ENCODE measurements around the gene CTXN3. TPM values are rescaled to one million over a fixed set of nuclear protein-coding genes. Genes with fewer than 3 reads are reported as not detected.
"Not testable (repeated sequence)": the region's sequence is repeated elsewhere in the genome, so short reads cannot be mapped to it uniquely, and the experiment has no call there.

The CTXN3 gene
- total RNA-seq, 1 donor from 2014 or later = not detected

DNA sequence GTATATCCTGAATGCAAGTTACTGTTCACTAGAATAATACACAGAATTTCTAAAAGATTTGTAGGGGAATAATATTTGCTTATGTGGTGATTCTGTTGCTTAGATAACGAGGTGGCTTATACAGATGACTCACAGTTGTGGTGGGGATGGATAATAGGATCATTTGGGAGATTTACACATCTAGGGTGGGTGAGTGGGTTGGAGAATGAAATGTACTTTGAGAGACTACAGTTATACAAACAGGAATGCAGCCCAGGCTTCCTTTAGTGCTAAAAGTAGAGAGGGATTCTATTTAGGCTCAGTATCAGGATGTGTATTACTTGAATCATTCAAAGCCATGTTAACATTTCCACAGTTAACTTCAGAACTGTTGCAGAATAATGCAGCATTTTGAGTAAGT lies 1.8 kb downstream of the CTXN3 start:
- DNase-seq (ENCODE audit: low read depth in 2 of 2) = no peak

DNA sequence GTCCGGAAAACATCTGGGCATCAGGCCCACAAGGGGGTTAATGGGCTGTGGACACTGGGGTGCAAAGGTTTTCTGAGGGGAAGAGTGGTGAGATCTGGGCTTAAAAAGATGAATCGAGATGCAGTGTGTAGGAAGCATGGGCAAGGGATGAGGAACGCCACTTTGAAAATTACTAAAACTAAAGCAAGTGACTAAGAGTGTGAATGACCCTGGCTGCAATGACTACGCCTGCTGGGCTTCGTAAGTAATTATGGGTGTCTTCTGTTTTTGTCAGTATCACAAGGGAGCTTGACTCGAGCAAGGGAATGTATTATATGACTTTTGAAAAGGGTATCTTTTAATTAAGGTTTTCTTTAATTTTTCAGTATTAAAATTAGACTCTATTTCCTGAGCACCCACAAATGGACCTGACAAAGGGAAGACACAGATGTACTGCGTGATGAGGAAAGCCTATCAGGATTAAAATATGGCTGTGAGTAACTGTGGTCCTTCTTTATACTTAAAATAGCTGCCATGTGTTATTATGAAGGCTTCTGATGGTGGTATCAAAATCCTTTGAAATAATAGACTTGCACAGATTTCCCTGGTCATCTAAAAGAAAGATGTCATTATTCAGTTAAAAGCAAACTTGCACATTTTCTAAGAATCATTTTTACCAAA lies 4.2 kb downstream of the CTXN3 start:
- no peak for DNase-seq (ENCODE audit: low read depth in 2 of 2)

DNA sequence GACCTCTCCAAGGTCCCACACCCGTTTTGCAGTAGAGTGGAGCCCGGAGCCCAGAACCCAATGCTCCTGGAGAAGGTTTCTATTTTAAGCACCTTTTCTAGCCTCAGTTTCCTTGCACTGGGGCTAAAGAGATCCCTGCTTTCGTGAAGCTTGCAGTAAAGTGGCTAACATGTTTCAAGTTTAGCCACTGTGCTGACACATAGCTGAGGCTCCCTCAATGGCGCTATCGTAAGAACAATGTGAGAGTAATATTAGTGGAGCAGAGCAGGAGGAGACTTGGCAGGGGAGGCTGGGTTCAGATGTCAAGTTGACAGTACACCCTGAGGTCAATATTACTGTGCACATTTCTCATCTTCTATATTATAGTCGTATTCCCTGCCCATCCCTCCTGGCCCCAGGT lies 7.9 kb downstream of the CTXN3 start:
- DNase-seq (ENCODE audit: low read depth in 2 of 2) = no peak

DNA sequence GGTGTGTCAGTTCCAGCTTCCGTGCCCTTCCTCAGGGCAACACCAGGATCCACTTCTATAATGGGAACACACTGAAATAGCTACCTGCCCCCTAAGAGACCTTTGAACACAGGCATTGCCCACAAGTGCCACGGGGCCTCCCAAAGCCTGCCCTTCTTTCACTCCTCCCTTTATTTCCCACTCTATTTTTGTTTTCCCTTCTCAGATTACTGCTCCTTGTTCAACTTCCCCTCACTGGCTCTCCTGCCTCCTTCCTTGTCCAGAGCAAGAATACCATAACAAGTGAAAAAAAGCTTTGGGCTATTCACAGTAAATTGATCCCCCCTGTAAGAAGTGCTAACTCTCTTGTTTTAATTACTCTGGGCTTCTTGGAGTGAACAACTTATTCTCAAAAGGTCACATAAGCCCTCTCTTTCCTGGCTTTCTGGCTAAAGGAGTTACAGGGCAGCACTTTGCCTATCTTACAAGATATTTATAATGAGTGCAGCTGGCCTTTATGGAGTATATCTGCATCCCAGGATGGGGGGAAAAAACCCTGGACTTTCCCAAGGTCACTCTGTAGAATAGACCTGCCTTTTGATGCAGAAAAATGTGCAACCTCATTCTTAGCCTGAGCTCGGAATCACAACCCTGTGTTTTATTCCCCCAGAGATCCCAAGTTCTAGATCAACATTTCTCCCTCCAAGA lies 11.3 kb downstream of the CTXN3 start:
- no peak for DNase-seq (ENCODE audit: low read depth in 2 of 2)

DNA sequence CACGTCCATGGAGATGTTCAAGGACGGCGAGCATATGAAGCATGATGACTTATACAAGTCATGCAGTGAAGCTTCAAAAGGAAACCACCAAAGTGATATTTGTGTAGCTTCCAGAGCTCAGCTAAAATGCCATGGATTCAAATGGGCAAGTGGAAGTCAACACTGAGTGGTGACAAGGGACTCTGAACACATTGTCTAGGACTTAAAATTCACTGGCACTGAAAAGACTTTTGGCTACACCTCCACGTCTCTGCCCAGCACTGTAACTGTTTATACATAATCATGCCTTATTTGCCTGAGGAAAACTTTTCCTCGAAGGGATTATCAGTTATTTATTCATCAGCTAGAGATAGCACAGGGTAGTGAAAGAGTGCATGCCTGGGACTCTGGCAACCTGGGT lies 15.2 kb downstream of the CTXN3 start:
- DNase-seq (ENCODE audit: low read depth in 2 of 2) = no peak

DNA sequence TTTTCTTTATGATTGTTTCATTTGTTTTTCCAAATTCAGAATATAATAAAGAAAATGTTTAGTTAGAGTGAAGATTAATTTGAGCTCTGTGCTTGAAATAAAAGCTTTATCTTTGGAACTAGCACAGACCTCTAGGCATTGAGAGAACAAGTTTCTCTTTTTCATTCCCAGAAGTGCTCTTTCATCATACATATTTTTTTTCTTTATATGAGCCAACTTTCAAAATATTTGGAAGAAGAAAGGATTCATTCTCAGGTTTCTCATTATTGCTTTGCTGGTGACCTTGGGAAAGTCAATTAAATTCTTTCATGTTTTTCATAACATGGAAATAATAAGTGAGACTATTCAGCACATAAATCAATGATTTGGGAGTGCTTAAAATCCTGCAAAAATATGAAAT lies 16.8 kb downstream of the CTXN3 start:
- no peak for DNase-seq (ENCODE audit: low read depth in 2 of 2)

DNA sequence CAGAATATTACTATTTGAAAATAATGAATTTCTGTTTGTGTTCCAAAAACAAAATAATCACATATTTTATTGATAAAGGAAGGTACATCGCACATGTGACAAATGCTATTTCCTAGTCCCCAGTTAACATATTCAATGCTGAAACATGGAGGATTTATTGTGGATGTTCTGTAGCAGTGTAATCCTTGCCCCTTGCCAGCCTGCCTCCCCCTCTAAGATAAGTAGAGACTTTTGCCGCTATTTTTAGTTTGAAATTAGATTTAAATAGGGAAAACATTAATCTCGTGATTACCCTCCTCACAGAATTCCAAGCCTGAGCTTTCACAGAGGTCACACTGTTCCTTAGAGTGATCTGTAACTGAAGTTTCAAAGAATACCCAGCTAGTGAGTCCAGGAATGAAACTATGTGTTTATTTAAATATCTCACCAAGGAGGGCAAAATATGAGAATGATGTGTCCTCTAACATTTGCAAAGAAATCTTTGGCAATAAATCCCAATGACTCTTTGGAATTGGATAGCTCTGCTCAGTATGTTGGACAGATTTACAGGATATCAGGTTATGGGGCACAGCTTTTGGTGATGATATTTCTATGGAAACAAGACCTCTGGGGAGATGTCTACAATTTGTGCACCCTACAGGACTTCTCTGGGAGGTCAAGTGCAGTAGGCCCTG lies 17.3 kb downstream of the CTXN3 start:
- DNase-seq (ENCODE audit: low read depth in 2 of 2) = no peak

DNA sequence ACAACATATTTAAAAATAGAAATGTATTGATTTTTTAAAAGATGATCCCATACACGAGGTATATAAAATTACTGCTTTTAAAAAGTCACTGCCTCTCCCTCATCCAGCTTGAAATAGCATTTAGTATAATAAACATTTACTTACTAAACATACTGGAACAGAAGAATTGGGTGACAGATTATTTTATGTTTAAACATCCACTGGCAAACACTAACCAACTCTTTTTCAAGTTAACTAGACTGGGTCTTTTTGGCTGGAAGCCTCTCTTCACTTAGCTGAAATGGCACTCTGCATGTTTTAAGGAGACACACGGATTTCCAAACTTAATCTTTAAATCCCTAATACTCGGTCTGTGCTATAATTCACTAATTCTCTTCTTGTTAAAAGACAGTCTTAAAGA lies 19.0 kb downstream of the CTXN3 start:
- no peak for DNase-seq (ENCODE audit: low read depth in 2 of 2)

DNA sequence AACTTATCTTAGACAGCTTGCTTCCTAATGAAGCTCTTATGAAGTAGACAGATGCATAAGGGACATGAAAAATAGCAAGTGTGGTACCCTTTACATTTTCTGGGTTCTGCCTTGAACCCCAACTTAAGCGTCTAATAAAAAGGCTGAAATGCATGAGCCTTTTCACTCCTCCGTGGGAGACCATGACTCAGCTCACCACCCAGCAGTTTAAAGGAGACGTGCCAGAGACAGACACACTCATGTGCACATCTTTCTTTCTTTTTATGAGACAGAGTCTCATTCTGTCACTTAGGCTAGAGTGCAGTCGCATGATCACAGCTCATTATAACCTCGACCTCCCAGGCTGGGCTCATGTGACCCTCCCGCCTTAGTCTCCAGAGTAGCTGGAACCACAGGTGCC lies 22.3 kb downstream of the CTXN3 start:
- DNase-seq (ENCODE audit: low read depth in 2 of 2) = no peak

DNA sequence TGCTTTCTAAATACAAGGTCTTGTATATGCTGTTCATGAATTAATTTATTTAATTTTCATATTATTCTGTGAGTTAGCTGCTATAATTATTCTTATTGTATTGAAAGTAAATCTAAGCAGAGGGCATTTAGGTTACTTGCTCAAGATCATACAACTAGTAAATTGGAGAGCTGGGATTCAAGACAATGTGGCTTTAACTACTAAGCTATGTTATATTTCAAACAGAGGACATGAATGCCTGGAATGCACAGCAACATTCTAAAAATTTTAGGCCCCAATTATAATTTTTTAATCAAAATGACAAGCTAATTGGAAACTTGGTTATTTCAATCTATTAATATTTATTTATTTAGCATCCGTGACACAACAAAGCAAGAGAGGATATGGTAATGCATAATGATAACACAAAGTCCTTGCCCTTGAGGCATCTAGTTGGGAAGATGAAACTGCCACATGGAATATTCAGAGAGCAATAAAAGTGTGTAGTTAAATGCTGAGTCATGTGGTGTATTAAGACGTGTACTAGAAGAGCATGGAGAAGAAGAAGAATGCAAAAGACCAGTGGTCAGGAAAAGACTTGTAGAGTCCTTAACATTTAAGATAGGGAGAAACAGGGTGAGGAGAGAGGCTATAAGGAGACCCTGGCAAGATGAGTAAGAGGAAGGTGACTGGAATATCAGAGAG lies 24.4 kb downstream of the CTXN3 start:
- no peak for DNase-seq (ENCODE audit: low read depth in 2 of 2)

DNA sequence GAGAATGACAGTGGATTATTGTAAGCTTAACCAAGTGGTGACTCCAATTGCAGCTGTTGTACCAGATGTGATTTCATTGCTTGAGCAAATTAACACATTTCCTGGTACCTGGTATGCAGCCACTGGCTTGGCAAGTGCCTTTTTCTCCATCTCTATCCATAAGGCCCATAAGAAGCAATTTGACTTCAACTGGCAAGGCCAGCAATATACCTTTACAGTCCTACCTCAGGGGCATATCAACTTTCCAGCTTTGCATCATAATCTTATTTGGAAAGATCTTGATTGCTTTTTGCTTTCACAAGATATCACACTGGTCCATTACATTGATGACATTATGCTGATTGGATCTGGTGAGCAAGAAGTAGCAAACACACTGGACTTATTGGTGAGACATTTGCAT lies 28.1 kb downstream of the CTXN3 start:
- DNase-seq (ENCODE audit: low read depth in 2 of 2) = not testable (repeated sequence)

DNA sequence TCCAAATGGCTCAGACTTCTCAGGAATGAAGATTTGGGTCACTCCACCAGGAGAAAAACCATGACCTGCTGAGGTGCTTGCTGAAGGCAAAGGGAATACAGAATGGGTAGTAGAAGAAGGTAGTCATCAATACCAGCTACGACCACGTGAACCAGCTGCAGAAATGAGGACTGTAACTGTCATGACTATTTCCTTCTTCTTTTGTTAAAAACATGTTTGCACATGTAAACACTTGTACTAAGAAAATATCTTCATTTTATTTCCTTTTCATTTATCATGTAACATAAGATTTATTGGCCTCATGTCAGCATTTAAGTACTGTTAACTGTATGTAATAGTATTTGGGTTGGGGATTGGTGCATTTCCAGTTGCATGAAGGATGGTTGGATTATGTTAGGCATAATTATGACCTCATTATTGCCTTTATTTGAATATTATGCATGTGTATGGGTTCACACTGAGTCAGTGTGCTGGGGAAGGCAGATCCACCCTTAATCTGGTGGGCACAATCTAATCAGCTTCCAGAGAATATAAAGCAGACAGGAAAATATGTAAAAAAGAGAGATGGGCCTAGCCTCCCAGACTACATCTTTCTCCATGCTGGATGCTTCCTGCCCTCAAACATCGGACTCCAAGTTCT lies 30.9 kb downstream of the CTXN3 start:
- DNase-seq (ENCODE audit: low read depth in 2 of 2) = not testable (repeated sequence)

DNA sequence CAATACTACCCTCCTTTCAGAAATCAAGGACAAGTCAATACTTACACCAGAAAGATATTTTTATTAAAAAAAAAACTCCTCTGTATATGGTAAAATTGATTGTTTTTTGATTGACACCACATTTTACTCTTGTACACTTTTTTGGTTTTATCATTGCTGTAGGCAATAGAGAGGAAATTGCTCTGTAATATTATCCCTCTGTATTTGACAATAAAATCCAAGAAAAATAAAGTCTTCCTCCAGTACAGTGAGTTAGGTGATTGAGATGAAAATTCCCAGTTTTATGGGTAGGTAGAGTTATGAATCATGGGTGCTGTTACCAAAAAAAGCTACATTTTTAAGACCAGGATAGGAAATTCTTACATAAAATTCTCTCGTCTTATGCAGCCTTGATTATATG lies 31.7 kb downstream of the CTXN3 start:
- no peak for DNase-seq (ENCODE audit: low read depth in 2 of 2)

DNA sequence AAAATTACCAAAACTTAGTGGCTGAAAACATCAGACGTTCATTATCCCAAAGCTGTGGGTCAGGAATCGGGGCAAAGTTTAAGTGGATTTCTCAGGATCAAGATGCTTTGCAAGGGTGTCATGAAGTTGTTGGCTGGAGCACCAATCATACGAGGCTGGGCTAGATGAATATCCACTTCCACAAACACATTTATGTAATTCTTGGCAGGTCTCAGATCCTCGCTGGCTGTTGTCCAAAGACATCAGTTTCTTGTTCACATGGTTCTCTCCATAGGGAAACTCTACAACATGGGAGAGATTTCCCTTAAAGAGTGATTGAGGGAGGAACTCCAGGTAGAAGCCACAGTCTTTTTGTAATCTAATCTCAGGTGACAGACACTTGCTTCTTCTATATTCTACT lies 34.1 kb downstream of the CTXN3 start:
- peak in 1 of 2 donors; percentile 55 for DNase-seq (ENCODE audit: low read depth in 2 of 2)

DNA sequence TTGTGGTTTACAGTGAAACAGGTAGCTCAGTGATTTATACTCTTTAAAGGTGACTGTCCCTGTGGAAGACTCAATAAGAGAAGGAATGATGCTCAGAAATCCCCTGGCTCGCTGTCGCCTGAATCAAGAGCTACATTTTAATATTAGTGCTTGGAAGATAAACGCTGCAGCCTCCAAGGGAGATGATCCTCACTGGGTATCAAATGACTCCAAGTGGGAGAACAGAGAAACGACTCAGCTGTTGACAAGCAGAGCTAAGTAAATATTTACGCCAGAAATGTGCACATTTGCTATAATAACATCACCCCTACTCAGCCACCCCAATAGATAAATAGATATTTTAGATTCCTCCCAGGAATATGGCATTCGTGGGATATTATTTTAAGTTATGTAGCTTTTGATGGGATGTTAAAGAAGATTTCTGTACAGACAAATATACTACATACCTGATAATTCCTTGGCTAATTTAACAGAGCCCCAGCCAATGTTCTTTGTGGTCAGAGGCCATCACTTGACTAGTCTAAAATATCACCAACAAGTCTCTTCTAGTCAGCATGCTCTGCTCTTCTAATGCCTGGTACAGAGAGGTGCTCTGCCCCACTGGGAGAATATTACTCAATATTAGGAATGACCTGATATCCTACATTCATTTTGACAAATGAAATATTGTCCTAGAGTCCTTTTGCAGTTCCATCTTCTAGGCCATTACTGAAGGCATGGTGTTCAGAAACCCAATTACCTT lies 36.0 kb downstream of the CTXN3 start:
- no peak for DNase-seq (ENCODE audit: low read depth in 2 of 2)

DNA sequence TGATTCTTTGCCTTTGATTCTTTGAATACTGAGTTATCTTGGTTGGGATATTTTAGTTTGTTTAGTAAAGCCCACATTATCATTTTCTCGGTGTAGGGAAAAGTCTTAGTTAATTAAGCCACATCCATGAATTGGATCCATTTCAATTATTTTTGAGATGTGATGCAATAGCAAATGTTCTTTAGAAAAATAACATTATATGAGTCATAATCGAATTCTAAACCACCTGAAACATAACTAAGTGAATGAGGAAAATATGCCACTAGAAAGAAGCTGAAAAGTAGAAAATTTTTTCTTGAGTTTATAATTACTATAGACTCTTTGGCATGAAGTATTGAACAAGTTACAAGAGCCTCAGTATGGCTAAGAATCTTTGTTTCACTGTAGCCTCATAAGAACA lies 36.8 kb downstream of the CTXN3 start:
- DNase-seq (ENCODE audit: low read depth in 2 of 2) = no peak

DNA sequence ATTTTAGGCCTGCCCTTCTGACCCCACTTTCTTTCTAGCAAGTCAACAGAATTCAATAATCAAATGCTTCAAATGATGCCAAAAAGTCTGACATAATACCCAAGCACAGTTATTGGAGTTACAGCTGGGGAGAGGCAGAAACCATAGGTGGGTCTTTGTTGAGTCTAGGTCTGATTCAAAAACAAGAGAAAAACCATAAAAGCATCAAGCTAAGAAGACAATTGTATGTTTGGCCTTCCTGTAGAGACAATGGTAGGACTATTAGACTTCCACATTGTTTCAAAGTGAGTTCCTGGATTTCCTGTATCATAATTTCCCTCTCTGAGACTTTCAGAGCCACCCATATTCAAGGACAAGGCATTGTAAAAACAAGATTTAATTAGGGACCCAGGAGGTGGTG lies 37.5 kb downstream of the CTXN3 start:
- peak in 1 of 2 donors; percentile 33 for DNase-seq (ENCODE audit: low read depth in 2 of 2)

DNA sequence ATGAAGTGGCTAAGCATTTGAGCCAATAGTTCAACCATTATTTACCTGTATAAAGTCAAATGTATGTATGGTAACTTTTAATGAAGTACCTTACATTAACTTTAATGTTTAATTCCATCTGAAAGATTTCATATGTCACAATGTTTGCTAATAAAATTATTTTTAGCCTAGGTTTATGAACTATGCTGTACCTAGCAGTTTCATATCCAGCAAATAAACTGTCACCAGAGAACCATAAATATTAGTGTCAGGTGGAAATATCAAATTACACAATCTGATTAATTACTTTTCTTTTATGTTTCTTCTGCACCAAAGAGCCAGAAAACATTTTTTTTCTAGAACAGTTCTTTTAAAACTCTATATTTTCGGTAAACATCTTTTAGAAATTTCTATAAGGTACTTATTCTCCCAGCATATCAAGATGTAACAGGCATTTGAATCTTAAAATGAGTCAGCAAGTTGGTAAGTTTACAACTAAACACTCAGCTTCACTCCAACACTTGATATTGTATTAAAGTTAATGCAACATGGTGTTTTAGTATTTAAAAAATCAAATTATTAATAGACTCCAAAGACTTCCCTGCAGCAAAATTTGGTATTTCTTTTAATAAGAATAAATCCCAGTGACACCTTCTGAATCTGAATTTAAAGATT lies 45.8 kb downstream of the CTXN3 start:
- DNase-seq (ENCODE audit: low read depth in 2 of 2) = no peak

DNA sequence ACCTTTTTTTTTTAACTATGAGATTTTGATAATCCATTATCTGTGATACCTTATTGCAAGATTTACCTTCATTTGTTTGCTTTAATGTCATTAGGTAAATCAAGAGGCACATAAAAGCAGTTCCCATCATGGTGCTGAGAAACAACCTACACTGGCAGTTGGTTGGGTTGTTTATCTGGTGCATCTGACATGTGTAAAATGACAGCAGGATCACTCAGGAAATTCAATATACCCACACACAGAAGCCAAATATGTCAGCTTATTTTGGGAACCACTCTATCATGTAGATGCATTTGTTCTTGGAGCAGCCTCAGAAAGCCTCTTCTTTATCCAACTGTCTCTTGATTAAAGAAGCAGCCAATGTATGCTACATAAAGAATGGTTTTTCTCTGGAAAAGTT lies 46.5 kb downstream of the CTXN3 start:
- no peak for DNase-seq (ENCODE audit: low read depth in 2 of 2)

DNA sequence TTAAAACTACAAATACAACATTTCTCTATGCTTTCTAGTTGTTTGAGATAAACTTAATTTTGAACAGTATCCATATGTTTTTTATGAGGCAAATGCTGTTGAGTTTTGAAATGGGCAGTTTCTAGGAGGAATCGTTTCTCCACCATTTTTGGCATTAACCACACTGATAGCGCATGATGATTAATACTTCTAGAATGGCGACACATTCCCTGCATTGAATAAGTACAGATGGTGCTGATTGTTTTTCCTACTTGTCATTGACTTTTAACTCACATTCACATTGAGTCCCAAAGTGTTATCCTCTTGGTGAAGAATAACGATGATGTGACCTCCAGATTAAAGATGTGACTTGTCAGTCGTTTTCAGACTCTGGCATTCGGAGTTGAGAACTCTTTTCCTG lies 47.8 kb downstream of the CTXN3 start:
- DNase-seq (ENCODE audit: low read depth in 2 of 2) = no peak
